Stimulated activated CD8-positive, alpha-beta memory T cell treated with anti-CD3 and anti-CD28 coated beads, Interleukin-7, amount 100 ng/mL, for 24 hours (primary cell): Measurements from ENCODE around the gene SNAI3.
"Not testable (repeated sequence)": the region's sequence is repeated elsewhere in the genome, so short reads cannot be mapped to it uniquely, and the experiment has no call there.

Source experiments
- DNase-seq: peaks from one replicate; pipeline ENCODE4 v3.0.0-alpha.2; 2020; ENCODE audit warnings: low read depth

Gene SNAI3

DNA sequence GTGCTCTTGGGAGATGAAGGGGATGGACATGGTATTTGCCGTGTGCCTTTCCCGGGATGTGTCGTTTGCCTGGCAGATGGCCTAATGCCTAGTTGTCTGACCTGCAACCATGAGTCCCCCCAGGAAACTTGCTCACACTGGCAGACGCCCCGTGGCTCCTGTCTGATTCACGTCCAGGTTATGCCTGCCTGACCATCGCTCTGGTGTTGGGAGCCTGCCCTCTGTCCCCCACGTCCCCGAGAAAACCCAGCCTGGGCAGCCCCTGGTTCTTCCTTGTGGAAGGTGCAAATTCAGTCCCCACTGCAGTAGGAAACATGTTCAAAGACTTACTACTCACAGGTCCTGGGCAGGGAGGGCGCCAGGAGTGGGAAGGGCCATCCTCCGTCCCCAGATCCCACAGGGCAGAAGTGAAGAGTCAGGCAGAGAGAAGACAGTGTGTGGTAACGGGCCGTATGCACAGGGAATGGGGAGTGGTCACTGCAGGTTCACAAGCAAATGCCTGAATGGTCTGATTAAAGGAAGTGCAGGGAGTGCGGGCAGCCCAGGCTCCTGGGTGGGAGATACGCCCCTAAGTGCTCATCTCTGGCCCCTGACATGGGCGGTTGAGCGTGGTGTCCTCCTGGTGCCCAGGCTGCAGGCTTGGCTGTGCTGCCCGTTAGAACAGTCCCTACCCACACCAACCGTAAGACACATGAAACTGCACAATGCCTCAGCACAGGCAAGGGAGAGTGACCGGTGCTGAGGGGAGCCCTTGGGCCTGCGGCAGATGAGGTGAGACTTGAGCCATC is 4.2 kb upstream of the SNAI3 start:
- DNase-seq: no peak

DNA sequence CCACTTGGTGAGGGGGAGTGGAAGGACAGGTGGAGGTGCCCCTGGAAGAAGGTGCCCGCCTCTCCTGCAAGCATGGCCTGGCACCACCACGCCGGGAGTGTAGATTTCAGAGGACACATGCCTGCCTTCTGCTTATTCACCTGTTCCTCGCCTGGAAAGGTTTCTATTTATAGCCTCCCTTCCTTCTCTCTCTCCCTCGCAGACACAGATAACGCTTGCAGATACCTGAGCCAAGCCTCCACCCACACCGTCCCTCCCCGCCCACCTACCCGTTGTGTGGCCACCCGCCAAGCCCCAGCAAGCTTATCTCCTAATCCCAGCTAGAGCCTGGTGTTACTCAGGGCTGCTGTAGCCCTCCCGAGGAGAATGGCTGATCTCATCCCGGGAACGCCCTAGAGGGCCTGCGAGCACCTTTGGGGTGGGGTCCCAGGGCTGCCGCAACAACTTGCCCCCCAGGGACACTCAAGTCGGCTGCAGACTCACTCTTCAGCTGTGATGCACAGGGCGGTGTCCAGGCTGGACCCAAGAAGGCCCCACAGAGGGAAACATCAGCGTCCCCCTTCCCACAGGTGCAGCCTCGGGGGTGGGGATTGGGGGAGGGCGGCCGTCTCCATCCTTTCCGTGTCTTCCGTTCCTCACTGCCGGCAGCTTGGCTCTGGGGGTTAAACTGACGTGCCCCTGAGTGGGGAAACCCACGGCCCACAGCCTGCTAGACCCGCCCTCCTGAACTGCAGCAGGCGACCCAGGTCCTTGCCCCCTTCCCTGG is 1.9 kb upstream of the SNAI3 start:
- DNase-seq: no peak

- no peak for DNase-seq
Measured at GRCh38 chr16:88687676-88688012, 1.3 kb upstream of the SNAI3 start.

DNA sequence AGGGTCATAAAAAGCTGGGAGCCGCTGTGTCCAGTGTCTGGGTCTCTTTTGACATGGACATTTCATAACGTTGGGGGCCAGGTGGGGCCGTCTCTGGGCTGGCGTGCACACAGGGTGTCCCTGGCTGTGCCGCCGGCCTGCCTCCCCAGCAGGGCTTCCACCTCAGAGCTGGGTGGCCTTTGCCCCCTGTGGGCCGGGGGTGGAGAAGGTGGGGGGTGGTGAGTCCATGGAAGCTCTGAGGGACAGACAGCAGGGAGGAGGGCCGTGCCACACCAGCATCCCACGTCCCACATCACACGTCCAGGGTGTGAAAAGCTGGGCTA is 908 bp upstream of the SNAI3 start:
- DNase-seq: no peak

GRCh38 chr16:88686062-88686438 is 257 bp downstream of the SNAI3 start:
- DNase-seq: no peak

- no peak for DNase-seq
Measured at GRCh38 chr16:88685156-88686061, 898 bp downstream of the SNAI3 start.

GRCh38 chr16:88684569-88685155 is 1.6 kb downstream of the SNAI3 start:
- no peak for DNase-seq

DNA sequence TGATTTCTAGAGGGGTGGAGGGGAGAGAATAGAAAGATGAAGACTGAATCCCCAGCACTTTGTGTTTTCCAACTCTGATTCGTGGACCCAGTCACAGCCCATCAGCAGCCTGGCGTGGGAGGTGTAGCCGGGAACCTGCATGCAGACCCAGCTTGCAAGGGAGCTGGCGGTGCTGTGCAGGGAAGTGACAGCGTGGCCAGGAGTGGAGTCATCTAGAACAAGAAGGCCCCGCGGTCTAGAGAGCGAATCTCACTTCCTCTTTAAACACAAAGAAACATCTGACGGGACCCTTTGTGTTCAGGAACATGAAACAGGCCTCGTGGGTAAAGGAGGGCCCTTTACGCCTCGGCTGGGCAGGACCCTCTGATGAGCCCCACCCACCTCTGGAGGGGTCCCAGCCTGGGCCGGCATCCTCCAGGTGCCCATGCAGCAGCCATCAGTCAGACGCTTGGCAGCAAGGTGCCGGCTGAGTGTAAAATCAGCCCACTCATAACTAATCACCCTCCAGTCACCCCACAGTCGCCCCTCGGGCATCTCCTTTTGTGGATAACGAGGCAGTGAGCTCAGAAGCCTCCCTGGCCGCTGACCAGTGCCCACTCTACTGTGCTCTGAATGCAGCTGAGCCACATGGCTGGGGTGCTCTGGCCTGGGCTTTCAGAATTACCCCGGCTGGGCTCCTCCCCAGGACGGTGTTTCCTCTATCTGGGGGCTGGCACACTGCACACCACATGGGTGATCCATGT is 4.4 kb downstream of the SNAI3 start:
- DNase-seq: no peak

DNA sequence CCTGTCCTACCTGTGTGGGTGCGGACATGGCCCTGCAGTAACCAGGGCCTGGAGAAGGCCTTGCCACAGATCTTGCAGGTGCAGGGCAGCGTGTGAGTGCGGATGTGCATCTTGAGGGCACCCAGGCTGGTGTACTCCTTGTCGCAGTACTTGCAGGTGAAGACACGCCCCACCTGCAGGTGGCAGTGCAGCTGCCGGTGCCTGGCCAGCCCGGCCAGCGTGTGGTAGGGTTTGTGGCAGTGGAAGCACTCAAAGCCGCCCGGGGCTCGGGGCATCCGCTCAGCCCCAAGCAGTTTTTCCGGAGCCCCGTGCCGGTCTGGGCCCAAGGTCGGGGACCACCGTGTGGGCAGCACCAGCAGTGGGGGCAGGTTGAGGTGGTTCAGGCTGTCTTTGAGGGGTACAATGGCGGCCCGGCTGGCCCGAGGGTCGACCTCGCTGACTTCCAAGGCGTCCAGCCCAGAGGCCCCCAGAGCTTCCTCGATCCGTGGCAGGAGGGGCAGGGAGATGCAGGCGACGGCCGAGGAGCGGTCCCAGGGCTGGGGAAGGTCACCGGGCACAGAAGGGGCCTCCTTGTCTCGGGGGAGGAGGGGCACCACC is 5.1 kb downstream of the SNAI3 start:
- DNase-seq: no peak

DNA sequence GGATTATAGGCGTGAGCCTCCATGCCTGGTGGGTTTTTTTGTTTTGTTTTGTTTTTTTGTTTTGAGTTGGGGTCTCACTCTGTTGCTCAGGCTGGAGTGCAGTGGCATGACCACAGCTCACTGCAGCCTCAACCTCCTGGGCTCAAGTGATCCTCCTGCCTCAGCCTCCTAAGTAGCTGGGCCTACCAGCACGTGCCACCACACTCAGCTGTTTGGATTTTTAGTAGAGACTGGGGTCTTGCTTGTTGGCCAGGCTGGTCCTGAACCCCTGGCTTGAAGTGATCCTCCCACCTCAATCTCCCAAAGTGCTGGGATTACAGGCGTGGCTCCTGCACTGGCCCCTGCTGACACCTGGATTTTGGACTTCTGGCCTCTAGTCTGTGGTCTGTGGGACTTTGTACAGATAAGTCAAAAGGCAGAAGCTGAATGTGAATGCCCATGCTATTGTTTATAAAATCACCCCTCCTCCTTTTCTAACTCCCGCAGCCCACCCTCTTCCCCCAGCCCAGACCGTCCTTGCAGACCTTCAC is 5.7 kb downstream of the SNAI3 start:
- DNase-seq: no peak

DNA sequence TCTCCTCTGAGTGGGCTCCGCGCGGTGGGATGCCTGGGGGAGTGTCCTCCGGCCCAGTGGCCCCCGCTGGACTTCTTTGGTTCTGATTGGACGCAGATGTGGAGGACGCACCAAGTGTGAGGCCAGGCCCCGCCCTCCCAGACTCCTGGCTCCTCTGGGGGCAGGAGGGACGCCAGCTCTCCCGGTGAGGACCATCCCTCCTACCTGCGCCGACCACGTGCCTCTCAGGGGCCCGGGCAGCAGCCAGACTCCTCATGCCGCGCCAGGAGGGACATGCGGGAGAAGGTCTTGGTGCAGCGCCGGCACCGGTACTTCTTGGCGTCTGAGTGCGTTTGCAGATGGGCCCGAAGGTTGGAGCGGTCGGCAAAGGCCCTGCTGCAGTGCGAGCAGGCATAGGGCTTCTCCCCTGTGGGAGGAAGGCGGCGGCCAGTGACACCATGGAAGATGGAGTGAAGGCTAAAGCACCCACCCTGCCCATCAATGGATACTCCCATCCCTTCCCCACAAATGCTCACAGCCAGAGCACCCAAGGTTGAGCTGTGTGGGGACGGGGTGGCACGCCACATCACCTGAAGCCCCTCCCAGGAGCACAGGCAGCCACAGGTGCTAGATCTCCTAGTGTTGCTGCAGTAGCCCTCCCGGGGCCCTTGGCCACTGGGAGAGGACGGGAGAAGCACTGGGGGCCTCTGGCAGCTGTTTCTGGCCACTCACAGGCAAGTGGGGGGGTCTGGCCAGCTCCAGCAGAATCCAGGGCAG is 7.9 kb downstream of the SNAI3 start:
- no peak for DNase-seq

DNA sequence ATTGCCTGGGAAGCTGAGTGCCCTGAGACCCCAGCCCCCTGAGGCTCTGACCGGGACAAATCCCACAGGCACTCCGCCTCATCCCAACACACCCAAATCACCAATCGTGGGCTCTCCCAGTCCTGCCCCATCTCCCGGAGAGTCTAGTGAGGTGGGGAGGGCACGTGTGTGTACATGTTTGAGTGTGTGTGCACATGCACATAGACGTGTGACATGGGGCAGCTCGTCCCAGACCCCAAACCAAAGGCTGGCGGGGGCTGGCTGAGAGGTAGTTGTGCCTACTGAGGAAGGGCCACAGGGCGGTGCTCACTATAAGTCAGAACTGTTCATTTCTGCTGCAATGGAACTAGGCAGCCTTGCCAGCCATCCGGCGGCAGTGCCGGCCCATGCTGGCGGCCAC is 8.6 kb downstream of the SNAI3 start:
- DNase-seq: no peak

GRCh38 chr16:88676502-88677242 is 9.6 kb downstream of the SNAI3 start:
- DNase-seq: no peak

DNA sequence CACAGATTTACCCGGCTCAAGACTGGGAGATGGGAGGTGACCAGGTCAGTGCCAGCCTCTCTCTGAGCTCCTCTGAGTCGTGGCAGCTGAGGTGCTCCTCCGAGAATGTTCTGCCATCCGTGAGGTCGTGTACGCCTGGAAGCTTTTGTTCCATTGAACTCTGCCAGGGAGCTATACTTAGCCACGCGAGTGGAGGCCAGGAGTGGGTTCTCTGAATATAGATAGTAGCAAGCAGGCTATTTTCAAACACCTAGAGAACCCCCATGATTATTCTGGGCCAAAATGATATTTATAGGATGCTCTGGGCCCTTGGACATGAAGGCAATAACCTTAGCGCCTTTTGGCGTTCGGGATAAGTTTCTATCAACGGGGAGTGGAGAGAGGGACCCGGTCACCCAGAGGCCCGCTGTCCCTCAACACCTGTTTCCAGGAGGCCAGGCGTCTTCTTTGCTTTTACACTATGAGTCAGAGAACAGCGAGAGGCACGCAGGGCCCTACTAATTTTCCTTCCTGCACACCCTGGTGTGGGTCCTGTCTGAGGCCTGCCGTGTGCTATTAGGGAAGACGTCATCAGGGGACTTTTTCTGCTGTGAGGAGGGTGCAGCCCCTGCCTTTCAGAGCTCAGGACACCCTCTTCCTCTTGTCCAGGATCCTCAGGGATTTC is 12.5 kb downstream of the SNAI3 start:
- no peak for DNase-seq

- no peak for DNase-seq
Measured at GRCh38 chr16:88672776-88673175, 13.5 kb downstream of the SNAI3 start.

DNA sequence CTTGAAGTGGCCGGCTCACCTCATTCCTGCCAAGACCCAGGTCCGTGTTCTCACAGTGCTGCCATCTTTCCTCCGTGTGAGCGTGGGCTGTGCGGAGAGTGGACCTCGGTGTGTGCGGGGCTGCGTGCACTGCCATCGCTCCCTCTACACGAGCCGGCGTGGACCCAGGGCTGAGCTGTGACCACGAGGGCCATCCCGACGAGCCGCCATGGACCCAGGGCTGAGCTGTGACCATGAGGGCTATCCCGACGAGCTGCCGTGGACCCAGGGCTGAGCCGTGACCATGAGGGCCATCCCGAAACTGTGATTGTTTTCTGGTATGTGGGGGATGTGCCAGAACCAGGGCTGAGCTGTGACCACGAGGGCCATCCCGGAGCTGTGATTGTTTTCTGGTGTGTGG is 14.5 kb downstream of the SNAI3 start:
- DNase-seq: no peak

GRCh38 chr16:88669980-88670379 is 16.3 kb downstream of the SNAI3 start:
- no peak for DNase-seq

- not testable (repeated sequence) for DNase-seq
Measured at GRCh38 chr16:88669493-88669892, 16.8 kb downstream of the SNAI3 start.

GRCh38 chr16:88667461-88667860 is 18.8 kb downstream of the SNAI3 start:
- no peak for DNase-seq
